Gastroesophageal sphincter (tissue), 4 donors: ENCODE data around the gene HERPUD1. TPM values are rescaled to one million over a fixed set of nuclear protein-coding genes. Genes with fewer than 3 reads are reported as not detected.
"Not testable (repeated sequence)": the region's sequence is repeated elsewhere in the genome, so short reads cannot be mapped to it uniquely, and the experiment has no call there.

Source experiments
- ATAC-seq: fragments of 150-250 bp; one replicate; pipeline ENCODE4 v1.9.1; 2016; ENCODE audit warnings: mild to moderate bottlenecking, moderate library complexity
- H3K27ac ChIP-seq, 4 donors: fragments of 200-600 bp; sonication (generic) in 3 of 4; 1 replicate in 3 of 4; 2 replicates in 1 of 4; pipeline ENCODE4 v1.5.1; 2016 to 2019
- H3K27me3 ChIP-seq: fragments of 200-600 bp; sonication (generic); one replicate; pipeline ENCODE4 v1.5.1; 2019
- H3K36me3 ChIP-seq, 2 donors: fragments of 200-600 bp; sonication (generic); one replicate each; pipeline ENCODE4 v1.5.1; 2019; ENCODE audit warnings: control low read depth in 1 of 2
- H3K4me1 ChIP-seq, 3 donors: fragments of 200-600 bp; sonication (generic); 1 replicate in 2 of 3; 2 replicates in 1 of 3; pipeline ENCODE4 v1.5.1; 2016 to 2019; ENCODE audit warnings: control low read depth in 2 of 3
- H3K4me3 ChIP-seq, 2 donors: fragments of 200-600 bp; sonication (generic); one replicate each; pipeline ENCODE4 v1.5.1; 2019; ENCODE audit warnings: mild to moderate bottlenecking in 1 of 2, moderate library complexity in 1 of 2
- H3K9me3 ChIP-seq, 3 donors: fragments of 200-600 bp; sonication (generic); one replicate each; pipeline ENCODE4 v1.5.1; 2017 to 2019; ENCODE audit warnings: control low read depth in 2 of 3
- EP300 ChIP-seq: sonication (generic); formaldehyde crosslinking; IDR thresholded peaks from one replicate; pipeline ENCODE4 v1.6.1; 2017; ENCODE audit warnings: antibody characterized with exemption, mild to moderate bottlenecking
- POLR2A ChIP-seq, 2 donors: fragments of 450-650 bp; IDR thresholded peaks; one replicate each; pipeline ENCODE4 v1.6.1; 2017; ENCODE audit warnings: antibody characterized with exemption in 2 of 2, mild to moderate bottlenecking in 2 of 2, moderate library complexity in 1 of 2
- POLR2AphosphoS5 ChIP-seq: sonication (generic); formaldehyde crosslinking; IDR thresholded peaks from one replicate; pipeline ENCODE4 v1.6.1; 2017; ENCODE audit warnings: antibody characterized with exemption
- WGBS, 2 donors: methylation state at CpG; one replicate each; pipeline ENCODE4 v1.1.5; 2018; ENCODE audit warnings: low coverage in 1 of 2; 5-methylcytosine and 5-hydroxymethylcytosine counted together
- total RNA-seq, 4 donors: library from RNA; depleted of rRNA; stranded (reverse); fragments of >200 nt; gene quantifications; one replicate each; pipeline ENCODE4 v1.1.0, GENCODE V29; 2016
- TF ChIP-seq, protein P1 (sequence below), 4 experiments: fragments of 200-600 bp in 2 of 4; fragments of 450-650 bp in 2 of 4; sonication (generic) in 1 of 4; IDR thresholded peaks; one replicate each; pipeline ENCODE4 v1.5.1; 2017 to 2019; ENCODE audit warnings: antibody characterized with exemption in 4 of 4, mild to moderate bottlenecking in 2 of 4, moderate library complexity in 2 of 4

The HERPUD1 gene
- total RNA-seq, 4 donors from 2014 or later = 41.2 to 87.5 (median 79.1) TPM

DNA sequence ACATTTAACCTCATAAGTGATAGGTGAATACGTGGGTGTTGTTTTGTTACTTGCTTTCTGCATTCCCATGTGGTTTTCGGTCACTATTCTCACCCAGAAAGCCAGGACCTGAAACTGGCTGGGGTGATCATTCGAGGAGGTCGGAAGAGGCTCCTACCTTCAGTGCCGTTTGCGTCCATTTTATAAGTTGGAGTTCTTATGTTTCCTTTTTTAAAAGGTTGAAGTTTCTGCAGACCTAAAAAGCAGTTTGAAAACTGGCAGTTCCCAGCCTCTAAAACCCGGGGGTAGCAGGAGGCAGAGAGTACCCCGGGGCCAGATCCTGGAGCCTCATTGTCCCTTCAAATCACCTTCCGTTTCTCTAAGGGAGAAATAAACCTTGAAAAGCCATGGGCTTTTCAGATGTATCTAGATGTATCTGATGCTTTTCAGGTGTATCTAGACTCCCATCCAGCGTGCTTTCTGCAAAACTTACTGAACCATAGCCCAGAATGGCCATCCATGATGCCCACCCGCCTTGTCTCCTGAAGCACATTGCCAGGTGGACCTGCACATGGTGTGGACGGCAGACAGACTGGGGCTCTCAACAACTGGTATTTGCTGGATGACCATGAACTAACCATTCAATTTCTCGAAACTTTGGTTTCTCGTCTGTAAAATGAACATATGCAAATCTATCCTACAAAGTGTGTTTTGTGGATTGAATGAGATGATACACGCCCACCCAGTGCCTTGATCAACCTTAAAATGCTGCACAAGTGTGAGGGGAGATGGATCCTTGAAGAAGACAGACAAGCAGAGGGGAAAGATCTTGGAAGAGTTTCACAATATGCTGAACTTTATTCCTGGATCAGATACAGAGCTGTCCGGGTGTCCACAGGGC is 58.7 kb downstream of the HERPUD1 start:
- Histone ChIP-seq H3K4me1 (peaks cover 0 to 75% (median 20%) of the 10 kb centered on the region in 3 donors), H3K9me3 (no peaks in the 10 kb centered on the region), H3K27me3 (no peaks in the 10 kb centered on the region), H3K36me3 (no peaks in the 10 kb centered on the region), H3K4me3 (peak overlapping the region; percentile 45 to 74), H3K27ac (peak overlapping the region in 3 of 4 donors; percentile 81 to 87 (median 82))
- no peak for ATAC-seq
- TF ChIP-seq POLR2A (IDR thresholded peaks at IDR 0.05) = no peak
- no peak for TF ChIP-seq EP300
- TF ChIP-seq POLR2AphosphoS5 = no peak
- TF ChIP-seq, protein P1, sequence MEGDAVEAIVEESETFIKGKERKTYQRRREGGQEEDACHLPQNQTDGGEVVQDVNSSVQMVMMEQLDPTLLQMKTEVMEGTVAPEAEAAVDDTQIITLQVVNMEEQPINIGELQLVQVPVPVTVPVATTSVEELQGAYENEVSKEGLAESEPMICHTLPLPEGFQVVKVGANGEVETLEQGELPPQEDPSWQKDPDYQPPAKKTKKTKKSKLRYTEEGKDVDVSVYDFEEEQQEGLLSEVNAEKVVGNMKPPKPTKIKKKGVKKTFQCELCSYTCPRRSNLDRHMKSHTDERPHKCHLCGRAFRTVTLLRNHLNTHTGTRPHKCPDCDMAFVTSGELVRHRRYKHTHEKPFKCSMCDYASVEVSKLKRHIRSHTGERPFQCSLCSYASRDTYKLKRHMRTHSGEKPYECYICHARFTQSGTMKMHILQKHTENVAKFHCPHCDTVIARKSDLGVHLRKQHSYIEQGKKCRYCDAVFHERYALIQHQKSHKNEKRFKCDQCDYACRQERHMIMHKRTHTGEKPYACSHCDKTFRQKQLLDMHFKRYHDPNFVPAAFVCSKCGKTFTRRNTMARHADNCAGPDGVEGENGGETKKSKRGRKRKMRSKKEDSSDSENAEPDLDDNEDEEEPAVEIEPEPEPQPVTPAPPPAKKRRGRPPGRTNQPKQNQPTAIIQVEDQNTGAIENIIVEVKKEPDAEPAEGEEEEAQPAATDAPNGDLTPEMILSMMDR (IDR thresholded peaks at IDR 0.05) = no peak
- WGBS, 2 donors = 69 to 77% methylated on average over 9 to 14 of the region's 16 CpGs

DNA sequence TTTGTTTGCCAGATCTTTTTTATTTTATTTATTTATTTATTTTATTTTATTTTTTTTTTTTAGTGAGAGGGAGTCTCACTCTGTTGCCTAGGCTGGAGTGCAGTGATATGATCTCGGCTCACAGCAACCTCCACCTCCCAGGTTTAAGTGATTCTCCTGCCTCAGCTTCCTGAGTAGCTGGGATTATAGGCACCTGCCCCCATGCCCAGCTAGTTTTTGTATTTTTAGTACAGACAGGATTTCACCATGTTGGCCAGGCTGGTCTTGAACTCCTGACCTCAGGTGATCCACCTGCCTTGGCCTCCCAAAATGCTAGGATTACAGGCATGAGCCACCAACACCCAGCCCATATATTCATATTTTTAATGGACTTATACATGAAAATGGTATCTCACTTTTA is 60.5 kb downstream of the HERPUD1 start:
- not testable (repeated sequence) for ATAC-seq, H3K4me3 ChIP-seq, H3K36me3 ChIP-seq, H3K27me3 ChIP-seq, H3K27ac ChIP-seq, H3K9me3 ChIP-seq
- WGBS, 2 donors = 90% methylated on average over 1 of the region's 1 CpG; no CpG with 5 or more reads in 1 of the 2 donors
- H3K4me1 ChIP-seq = peaks cover 0 to 57% (median 13%) of the 10 kb centered on the region in 3 donors

DNA sequence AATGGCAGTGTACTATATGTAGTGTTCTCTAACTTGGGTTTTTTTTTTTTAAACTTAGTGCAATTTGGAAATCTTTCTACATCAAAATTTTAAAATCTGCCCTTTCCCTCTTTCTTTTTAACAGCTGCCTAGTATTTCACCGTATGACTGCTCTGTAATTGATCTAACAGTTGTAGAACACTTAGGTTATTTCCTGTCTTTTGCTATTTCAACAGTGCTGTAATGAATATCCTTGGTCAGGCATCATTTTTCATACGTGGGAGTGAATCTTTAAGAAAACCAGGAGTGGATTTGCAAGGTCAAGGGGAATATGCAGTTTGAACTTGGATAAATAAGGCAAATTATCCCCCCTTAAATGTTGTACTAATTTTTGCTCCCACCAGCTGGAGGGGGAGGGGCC is 61.3 kb downstream of the HERPUD1 start:
- Histone ChIP-seq H3K9me3 (no peaks in the 10 kb centered on the region), H3K27ac (no peak overlapping the region), H3K4me3 (no peak overlapping the region), H3K27me3 (no peaks in the 10 kb centered on the region), H3K36me3 (no peaks in the 10 kb centered on the region), H3K4me1 (peaks cover 0 to 50% (median 13%) of the 10 kb centered on the region in 3 donors)
- 35 to 54% methylated on average over 2 of the region's 2 CpGs for WGBS, 2 donors
- no peak for ATAC-seq
- TF ChIP-seq EP300 (no peak), POLR2A (IDR thresholded peaks at IDR 0.05) (no peak), POLR2AphosphoS5 (no peak)
- TF ChIP-seq, protein P1 (IDR thresholded peaks at IDR 0.05) = no peak

DNA sequence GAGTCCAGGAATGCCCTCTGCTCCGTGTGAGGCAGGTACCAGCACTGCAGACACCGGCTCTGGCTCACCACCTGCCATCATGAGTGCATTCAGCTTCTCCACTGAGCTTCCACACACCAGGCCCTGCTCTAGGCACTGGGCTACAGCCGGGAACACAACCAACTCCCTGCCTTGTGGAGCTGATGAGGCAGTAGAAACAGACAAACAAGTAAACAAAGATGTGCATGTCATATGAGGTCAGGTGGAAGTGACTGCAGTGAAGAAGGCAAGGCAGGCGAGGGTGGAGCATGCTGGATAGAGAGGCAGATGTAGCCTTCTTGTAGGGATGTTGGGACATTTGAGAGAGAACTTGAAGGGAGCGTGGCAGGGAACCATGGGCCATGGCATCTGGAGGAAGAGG is 62.4 kb downstream of the HERPUD1 start:
- 83 to 100% methylated on average over 1 to 5 of the region's 5 CpGs for WGBS, 2 donors
- H3K4me1 ChIP-seq = peaks cover 0 to 43% (median 7%) of the 10 kb centered on the region in 3 donors
- no peak for ATAC-seq

More for the DNA sequence above, 62.4 kb downstream of the HERPUD1 start:
- no peaks in the 10 kb centered on the region for H3K27me3 ChIP-seq
- H3K36me3 ChIP-seq = no peaks in the 10 kb centered on the region
- H3K4me3 ChIP-seq = no peak overlapping the region
- H3K27ac ChIP-seq = no peak overlapping the region
- TF ChIP-seq POLR2A (IDR thresholded peaks at IDR 0.05) = no peak
- no peaks in the 10 kb centered on the region for H3K9me3 ChIP-seq

Other genes starting within 250 kb of the HERPUD1 start
- gene MT1X, start 249.7 kb upstream of the HERPUD1 start, total RNA-seq = 100 to 1,000 TPM; 265 to 685 (median 330) TPM
- 10 to 100 TPM; 37.6 to 39.3 (median 38.9) TPM for gene NUP93, start 202.0 kb upstream of the HERPUD1 start, total RNA-seq
- gene SLC12A3, start 66.9 kb upstream of the HERPUD1 start, total RNA-seq = not detected
- 1 to 10 TPM in 1 of 4 donors, not detected in 3; 1.6 TPM for gene CETP, start 29.8 kb downstream of the HERPUD1 start, total RNA-seq
- gene NLRC5, start 57.4 kb downstream of the HERPUD1 start, total RNA-seq = 10 to 100 TPM; 11.1 to 39.7 (median 16.3) TPM
- gene CPNE2, start 160.4 kb downstream of the HERPUD1 start, total RNA-seq = 10 to 100 TPM; 18.0 to 38.7 (median 27.8) TPM